ENCODE results near the gene COL28A1.
"Not testable (repeated sequence)": the region's sequence is repeated elsewhere in the genome, so short reads cannot be mapped to it uniquely, and the experiment has no call there.

Gene COL28A1

GRCh38 chr7:7519528-7519927 is 16.1 kb downstream of the COL28A1 start:
- no peak for DNase-seq (ENCODE audit: low read depth, low spot score)

- no peak for DNase-seq (ENCODE audit: low read depth, low spot score)
These were observed 16.6 kb downstream of the COL28A1 start for GRCh38 chr7:7519056-7519455.

- DNase-seq (ENCODE audit: low read depth, low spot score) = no peak
These were observed 17.9 kb downstream of the COL28A1 start for GRCh38 chr7:7517754-7518153.

- no peak for DNase-seq (ENCODE audit: low read depth, low spot score)
These were observed 19.0 kb downstream of the COL28A1 start for GRCh38 chr7:7516662-7517061.

- no peak for DNase-seq (ENCODE audit: low read depth, low spot score)
These were observed 19.5 kb downstream of the COL28A1 start for GRCh38 chr7:7516156-7516555.

- DNase-seq (ENCODE audit: low read depth, low spot score) = no peak
These were observed 22.6 kb downstream of the COL28A1 start for GRCh38 chr7:7512861-7513597.

- DNase-seq (ENCODE audit: low read depth, low spot score) = no peak
These were observed 24.9 kb downstream of the COL28A1 start for GRCh38 chr7:7510794-7511193.

- DNase-seq (ENCODE audit: low read depth, low spot score) = no peak
These were observed 29.8 kb downstream of the COL28A1 start for GRCh38 chr7:7505915-7506314.

GRCh38 chr7:7504910-7505704 is 30.6 kb downstream of the COL28A1 start:
- no peak for DNase-seq (ENCODE audit: low read depth, low spot score)

GRCh38 chr7:7499892-7500291 is 35.8 kb downstream of the COL28A1 start:
- no peak for DNase-seq (ENCODE audit: low read depth, low spot score)

- no peak for DNase-seq (ENCODE audit: low read depth, low spot score)
These were observed 36.8 kb downstream of the COL28A1 start for GRCh38 chr7:7498856-7499255.

- DNase-seq (ENCODE audit: low read depth, low spot score) = no peak
These were observed 39.4 kb downstream of the COL28A1 start for GRCh38 chr7:7496311-7496710.

- DNase-seq (ENCODE audit: low read depth, low spot score) = no peak
These were observed 40.5 kb downstream of the COL28A1 start for GRCh38 chr7:7495171-7495570.

- no peak for DNase-seq (ENCODE audit: low read depth, low spot score)
These were observed 44.6 kb downstream of the COL28A1 start for GRCh38 chr7:7491044-7491443.

- no peak for DNase-seq (ENCODE audit: low read depth, low spot score)
These were observed 45.7 kb downstream of the COL28A1 start for GRCh38 chr7:7490003-7490402.

GRCh38 chr7:7489546-7489945 is 46.1 kb downstream of the COL28A1 start:
- no peak for DNase-seq (ENCODE audit: low read depth, low spot score)

- DNase-seq (ENCODE audit: low read depth, low spot score) = no peak
These were observed 49.3 kb downstream of the COL28A1 start for GRCh38 chr7:7486362-7486761.

- DNase-seq (ENCODE audit: low read depth, low spot score) = no peak
These were observed 51.6 kb downstream of the COL28A1 start for GRCh38 chr7:7484072-7484471.

- no peak for DNase-seq (ENCODE audit: low read depth, low spot score)
These were observed 53.9 kb downstream of the COL28A1 start for GRCh38 chr7:7481802-7482201.

- DNase-seq (ENCODE audit: low read depth, low spot score) = no peak
These were observed 56.3 kb downstream of the COL28A1 start for GRCh38 chr7:7479275-7479805.

GRCh38 chr7:7478569-7478968 is 57.1 kb downstream of the COL28A1 start:
- DNase-seq (ENCODE audit: low read depth, low spot score) = no peak

- DNase-seq (ENCODE audit: low read depth, low spot score) = not testable (repeated sequence)
These were observed 58.0 kb downstream of the COL28A1 start for GRCh38 chr7:7477641-7478040.

GRCh38 chr7:7476381-7476780 is 59.3 kb downstream of the COL28A1 start:
- no peak for DNase-seq (ENCODE audit: low read depth, low spot score)

Measured in activated CD4-positive, CD25-positive, alpha-beta regulatory T cell treated with anti-CD3 and anti-CD28 coated beads, Interleukin-2, amount 50 U/mL, for 16 hours (primary cell).